DOHH2 (cell line): Measurements from ENCODE around the gene BAD.

Experiments used
- EZH2phosphoT487 ChIP-seq: fragments of 200-600 bp; sonication (generic); IDR thresholded peaks from 2 replicates; pipeline ENCODE4 v1.6.1; 2017; ENCODE audit warnings: borderline replicate concordance, mild to moderate bottlenecking, antibody characterized with exemption, low read length, moderate library complexity, mixed read lengths
- TF ChIP-seq, protein P1 (sequence below): fragments of 200-600 bp; sonication (generic); IDR thresholded peaks from one replicate; pipeline ENCODE4 v1.5.1; 2014; ENCODE audit warnings: antibody characterized with exemption, mild to moderate bottlenecking, low read depth, low read length; ENCODE audit not compliant: poor library complexity, severe bottlenecking

GRCh38 chr11:64229090-64229743, 55.2 kb downstream of the BAD start:
- TF ChIP-seq, protein P1, sequence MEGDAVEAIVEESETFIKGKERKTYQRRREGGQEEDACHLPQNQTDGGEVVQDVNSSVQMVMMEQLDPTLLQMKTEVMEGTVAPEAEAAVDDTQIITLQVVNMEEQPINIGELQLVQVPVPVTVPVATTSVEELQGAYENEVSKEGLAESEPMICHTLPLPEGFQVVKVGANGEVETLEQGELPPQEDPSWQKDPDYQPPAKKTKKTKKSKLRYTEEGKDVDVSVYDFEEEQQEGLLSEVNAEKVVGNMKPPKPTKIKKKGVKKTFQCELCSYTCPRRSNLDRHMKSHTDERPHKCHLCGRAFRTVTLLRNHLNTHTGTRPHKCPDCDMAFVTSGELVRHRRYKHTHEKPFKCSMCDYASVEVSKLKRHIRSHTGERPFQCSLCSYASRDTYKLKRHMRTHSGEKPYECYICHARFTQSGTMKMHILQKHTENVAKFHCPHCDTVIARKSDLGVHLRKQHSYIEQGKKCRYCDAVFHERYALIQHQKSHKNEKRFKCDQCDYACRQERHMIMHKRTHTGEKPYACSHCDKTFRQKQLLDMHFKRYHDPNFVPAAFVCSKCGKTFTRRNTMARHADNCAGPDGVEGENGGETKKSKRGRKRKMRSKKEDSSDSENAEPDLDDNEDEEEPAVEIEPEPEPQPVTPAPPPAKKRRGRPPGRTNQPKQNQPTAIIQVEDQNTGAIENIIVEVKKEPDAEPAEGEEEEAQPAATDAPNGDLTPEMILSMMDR = no peak
- no peak for TF ChIP-seq EZH2phosphoT487
